RCC 7860 (cell line): ENCODE data around the gene CLASRP.
"Not testable (repeated sequence)": the region's sequence is repeated elsewhere in the genome, so short reads cannot be mapped to it uniquely, and the experiment has no call there.

Experiments used
- DNase-seq: peaks from one replicate; pipeline ENCODE4 v3.0.0-alpha.2; 2015; ENCODE audit warnings: low spot score
- FAIRE-seq: peaks from 2 replicates; lab custom pipeline; 2012; peaks lifted over from hg19 to GRCh38; lab: Jason Lieb, UNC

The CLASRP gene

DNA sequence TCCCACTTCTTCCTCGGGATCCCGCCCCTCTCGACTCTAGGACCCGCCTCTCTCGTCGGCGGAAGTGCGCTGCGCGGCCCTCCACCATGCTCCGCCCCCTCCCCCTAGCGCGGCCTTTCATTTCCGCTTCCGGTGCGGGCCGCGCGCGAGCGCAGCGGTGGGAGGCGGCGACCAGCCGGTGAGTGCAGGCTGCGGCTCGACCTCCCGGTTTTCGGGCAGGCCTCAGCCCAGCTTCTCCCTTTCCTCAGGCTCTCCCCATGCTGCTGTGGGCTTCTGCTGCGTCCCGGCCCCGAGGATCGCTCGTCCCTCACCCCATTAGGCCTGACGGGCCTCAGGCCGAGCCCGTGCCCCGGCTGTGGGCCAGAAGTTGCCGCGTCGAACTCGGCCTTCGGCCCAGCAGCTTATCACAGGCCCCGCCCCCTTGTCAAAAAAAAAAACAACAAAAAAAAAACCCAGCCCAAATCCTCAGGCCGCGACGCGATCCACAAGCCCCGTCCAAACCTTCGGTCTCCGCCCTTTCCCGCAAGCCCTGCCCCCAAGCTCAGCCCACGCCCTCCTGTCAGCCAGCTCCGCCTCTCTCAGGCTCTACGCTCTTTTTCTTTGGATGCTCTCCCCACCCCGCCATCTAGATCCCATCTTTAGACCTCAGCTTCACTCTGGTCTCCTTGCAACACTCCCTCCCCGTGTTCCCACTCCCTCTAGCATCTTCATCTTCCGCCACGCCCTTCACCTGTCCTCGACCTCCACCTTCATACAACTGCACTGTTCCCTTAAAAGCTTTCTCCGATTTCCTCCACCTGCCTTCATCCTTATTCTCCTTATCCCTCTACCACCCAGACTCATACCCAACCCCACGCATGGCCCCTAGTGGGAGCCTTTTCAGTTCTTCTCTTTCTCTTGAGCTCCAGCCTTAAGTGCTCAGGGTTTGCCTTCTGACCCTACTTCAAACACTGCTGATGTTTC lies at the start of gene CLASRP:
TSS of gene CLASRP (plus strand) at position 115 of the 963 bp plus-strand sequence. CDS start 1,168 bp downstream, outside the sequence.
- DNase-seq, result peak; percentile 54
- peak; percentile 49 for FAIRE-seq

GRCh38 chr19:44990459-44990858 lies 48.4 kb upstream of the CLASRP start:
- FAIRE-seq (no peak), DNase-seq (no peak)

GRCh38 chr19:44990966-44991365 lies 47.9 kb upstream of the CLASRP start:
- DNase-seq (no peak), FAIRE-seq (no peak)

- no peak for DNase-seq
- no peak for FAIRE-seq
These were observed 46.3 kb upstream of the CLASRP start for GRCh38 chr19:44992336-44993163.

GRCh38 chr19:44993526-44993925 lies 45.3 kb upstream of the CLASRP start:
- no peak for FAIRE-seq
- DNase-seq, result no peak

GRCh38 chr19:44993926-44994537 lies 44.8 kb upstream of the CLASRP start:
- DNase-seq (no peak), FAIRE-seq (no peak)

DNA sequence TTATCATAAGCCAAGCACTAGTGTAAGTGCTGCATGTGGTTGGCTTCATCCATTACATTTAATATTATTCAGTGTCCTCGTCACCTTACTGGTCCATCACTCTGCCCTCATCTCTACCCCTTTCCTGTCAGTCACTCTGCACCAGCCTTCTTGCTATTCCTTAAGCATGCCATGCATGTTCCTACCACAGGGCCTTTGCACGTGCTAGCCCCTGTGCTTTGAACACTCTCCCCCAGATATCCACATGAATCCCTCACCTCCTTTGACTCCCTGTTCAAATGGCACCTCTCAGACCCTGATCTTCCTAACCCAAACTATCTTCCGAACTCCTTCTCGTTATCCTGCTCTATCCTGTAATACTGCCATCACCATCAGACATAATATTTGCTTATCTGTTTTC lies 40.8 kb upstream of the CLASRP start:
- FAIRE-seq (no peak), DNase-seq (no peak)

GRCh38 chr19:44999131-44999925 lies 39.5 kb upstream of the CLASRP start:
- FAIRE-seq, DNase-seq: not testable (repeated sequence)

DNA sequence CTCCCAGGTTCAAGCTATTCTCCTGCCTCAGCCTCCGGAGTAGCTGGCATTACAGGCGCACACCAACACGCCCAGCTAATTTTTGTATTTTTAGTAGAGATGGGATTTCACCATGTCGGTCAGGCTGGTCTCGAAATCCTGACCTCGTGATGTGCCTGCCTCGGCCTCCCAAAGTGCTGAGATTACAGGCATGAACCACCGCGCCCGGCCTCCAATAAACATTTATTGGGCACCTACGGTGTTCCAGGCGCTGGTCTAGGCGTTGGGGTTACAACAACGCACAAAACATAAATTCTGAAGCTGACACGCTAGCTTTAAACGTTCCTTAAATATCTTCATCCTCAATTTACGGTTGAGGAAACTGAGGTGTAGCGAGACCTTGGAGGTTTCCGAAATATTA lies 38.2 kb upstream of the CLASRP start:
- FAIRE-seq, DNase-seq: not testable (repeated sequence)

DNA sequence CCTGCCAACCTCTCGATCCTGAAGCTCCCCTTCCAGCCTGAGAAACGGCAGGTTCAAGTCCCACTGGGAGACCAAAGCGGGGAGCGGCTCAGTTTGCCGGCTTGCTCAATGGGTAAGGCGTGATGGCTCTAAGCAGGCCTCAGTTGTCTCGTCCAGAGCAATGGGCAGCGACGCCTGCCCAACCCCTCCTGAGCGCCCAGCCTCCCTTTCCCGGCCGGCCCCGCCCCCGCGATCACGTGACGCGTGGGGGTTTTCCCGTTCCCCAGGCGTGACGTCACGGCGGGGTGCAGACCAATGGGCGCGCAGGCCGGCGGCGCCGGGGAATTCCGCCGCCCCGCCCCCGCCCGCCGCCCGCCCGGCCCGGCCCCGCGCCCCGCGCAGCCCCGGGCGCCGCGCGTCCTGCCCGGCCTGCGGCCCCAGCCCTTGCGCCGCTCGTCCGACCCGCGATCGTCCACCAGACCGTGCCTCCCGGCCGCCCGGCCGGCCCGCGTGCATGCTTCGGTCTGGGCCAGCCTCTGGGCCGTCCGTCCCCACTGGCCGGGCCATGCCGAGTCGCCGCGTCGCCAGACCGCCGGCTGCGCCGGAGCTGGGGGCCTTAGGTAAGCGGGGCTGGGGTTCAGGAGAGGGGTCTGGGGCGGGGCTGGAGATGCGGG lies 37.6 kb upstream of the CLASRP start, which contains the start of gene RELB:
TSS of gene RELB (plus strand) at position 378 of the 653 bp plus-strand sequence. CDS start at position 494, 116 bp downstream.
- no peak for FAIRE-seq
- peak; percentile 65 for DNase-seq

DNA sequence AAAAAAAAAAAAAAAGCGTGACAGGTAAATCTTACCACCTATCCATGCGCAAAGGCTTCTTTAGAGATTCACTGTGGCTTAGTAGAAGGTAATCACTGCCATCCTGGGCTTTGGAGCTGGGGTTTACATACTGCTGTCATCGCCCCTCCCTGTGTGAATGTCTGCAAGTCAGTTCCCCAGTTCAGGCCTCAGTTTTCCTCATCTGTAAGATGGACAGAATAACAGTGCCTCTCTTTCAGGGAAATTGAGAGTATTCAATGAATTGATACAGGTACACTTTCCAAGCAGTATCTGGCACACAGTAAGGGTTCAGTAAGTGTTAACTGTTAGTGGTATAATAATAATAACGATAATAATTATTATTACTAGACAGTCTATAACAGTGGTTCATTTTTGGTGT lies 35.4 kb upstream of the CLASRP start:
- FAIRE-seq (no peak), DNase-seq (no peak)

DNA sequence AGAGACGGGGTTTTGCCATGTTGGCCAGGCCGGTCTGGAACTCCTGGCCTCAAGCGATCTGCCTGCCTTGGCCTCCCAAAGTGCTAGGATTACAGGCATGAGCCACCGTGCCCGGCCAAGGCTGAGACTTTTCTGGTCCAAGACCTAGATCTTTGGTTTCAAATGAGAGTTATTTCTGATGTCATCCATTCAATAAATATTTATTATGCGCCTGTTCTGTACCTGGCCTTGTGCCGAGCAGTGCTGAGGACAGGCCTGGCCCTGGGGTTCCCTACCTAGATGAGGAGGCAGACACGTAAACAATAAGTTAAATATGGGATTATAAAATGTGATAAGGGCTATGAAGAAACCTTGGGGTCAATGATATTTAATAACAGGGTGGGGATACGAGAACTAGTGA lies 33.1 kb upstream of the CLASRP start:
- DNase-seq, result no peak
- FAIRE-seq, result no peak

DNA sequence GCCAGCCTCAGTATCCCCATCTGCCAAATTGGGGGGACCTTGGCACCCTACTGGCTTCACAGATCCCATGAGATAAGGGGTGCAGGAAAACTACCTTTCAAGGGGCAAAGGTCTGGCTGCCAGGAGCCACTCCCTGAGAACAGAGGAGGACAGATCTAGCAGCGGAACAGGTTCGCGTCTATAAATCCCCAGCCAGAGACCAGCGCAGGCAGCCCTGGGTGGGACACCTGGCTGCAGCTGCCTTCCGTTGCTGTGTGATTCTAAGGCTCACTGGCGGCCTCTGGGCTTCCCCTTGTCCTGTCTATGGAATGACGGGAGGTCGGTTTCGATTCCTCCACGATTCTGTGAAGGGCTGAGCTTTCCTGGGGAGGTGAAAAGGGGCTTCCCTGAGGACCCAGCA lies 30.3 kb upstream of the CLASRP start:
- DNase-seq (no peak), FAIRE-seq (no peak)

GRCh38 chr19:45009625-45010255 lies 29.1 kb upstream of the CLASRP start:
- FAIRE-seq (no peak), DNase-seq (no peak)

GRCh38 chr19:45010306-45010705 lies 28.5 kb upstream of the CLASRP start:
- DNase-seq (no peak), FAIRE-seq (no peak)

GRCh38 chr19:45011959-45012358 lies 26.9 kb upstream of the CLASRP start:
- DNase-seq (no peak), FAIRE-seq (no peak)

DNA sequence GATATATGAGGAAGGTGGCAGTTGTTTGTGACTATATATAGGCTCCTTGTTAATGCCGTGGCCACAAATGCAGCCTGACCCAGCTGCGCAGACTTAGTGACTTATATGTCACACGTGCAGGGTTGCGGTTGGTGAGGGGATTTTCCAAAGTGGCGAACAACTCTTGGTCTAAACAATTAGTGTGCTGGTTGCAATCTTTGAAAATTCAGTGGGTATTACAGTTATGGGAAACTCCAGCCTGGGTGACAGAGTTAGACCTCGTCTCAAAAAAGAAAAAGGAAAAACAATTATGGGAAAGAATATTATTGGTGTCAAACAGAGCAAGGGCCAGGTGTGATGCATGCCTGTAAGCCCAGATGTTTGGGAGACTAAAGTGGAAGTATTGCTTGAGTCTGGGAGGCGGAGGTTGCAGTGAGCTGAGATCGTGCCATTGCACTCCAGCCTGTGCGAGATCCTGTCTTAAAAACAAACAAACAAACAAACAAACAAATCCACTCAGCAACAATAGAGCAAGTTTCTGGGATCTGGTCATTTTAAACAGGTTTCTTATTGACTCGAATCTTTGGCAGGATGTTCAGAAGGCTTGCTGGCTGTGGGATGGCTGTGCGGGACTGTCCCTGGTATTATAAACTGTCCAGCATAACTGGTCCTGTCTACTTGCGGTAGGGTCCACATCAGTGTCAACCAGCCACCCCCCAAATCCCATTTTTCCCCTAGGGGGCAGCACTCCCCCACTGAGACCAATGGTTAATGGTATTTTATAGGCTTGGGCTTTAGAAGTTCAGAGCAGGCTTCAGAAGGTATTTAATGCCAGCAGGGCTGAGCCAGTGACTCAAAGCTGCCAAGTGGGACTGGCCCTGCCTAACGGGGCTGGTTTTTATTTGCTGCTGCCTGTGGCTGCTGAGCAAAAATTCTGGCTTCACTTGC lies 22.2 kb upstream of the CLASRP start:
- DNase-seq (peak; percentile 44), FAIRE-seq (no peak)

DNA sequence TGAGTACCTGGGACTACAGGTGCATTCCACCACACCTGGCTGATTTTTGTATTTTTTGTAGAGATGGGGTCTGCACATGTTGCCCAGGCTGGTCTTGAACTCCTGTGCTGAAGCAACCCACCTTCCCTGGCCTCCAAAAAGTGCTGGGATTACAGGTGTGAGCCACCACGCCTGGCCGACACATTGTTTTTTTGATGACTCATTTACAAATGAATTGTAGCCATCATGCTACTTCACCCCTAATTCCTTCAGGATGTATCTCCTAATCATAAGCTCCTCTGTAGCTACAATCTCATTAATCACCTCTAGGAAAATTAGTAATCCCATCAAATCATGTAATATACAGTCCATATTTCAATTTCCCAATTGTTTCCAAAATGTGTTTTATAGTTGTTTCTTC lies 19.7 kb upstream of the CLASRP start:
- DNase-seq, result no peak
- no peak for FAIRE-seq
